ENCODE data around the gene CNNM4.

CNNM4 gene

DNA sequence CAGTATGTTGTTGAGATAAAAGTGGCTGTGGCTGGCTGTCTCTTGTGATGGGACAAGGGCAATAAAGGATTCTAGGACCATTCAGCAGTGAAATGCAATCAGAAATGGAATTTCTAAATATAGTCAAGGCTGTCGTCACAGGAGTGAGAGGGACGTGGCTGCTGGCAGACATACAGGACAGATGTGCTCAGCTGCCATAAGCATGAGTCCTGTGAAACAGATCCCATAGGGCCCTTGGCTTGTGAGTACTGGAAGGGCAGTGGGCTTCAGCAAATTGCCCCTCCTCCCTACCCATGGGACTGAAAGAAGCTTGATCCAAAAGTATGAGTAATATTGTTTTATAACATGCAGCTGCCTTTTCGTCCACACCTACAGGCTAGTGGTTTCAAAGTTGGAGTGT, 51.2 kb downstream of the CNNM4 start:
- H3K27ac ChIP-seq: no peak overlapping the region
- TF ChIP-seq, protein P1, sequence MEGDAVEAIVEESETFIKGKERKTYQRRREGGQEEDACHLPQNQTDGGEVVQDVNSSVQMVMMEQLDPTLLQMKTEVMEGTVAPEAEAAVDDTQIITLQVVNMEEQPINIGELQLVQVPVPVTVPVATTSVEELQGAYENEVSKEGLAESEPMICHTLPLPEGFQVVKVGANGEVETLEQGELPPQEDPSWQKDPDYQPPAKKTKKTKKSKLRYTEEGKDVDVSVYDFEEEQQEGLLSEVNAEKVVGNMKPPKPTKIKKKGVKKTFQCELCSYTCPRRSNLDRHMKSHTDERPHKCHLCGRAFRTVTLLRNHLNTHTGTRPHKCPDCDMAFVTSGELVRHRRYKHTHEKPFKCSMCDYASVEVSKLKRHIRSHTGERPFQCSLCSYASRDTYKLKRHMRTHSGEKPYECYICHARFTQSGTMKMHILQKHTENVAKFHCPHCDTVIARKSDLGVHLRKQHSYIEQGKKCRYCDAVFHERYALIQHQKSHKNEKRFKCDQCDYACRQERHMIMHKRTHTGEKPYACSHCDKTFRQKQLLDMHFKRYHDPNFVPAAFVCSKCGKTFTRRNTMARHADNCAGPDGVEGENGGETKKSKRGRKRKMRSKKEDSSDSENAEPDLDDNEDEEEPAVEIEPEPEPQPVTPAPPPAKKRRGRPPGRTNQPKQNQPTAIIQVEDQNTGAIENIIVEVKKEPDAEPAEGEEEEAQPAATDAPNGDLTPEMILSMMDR (conservative IDR thresholded peaks at IDR 0.05): no peak
- TF ChIP-seq ZFX (IDR thresholded peaks at IDR 0.05): no peak

DNA sequence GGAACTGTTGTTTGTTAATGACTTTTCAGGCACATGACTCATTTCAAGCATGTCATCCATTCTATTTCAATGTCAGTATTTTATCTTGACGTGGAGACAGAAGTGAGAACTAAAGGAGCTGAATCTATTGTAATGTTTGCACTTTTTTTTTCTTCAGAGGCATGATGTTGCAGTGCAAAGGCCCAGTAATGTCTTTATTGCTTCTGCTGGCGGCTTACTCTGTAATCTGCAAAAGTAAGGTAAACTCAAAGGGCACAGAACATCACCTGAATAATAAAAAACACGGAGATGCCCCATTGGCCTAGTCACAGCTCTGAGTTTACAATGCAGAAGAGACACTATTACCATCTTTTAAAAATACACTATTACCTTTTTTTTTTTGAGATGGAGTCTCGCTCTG, 53.0 kb downstream of the CNNM4 start:
- no peak for TF ChIP-seq ZFX (IDR thresholded peaks at IDR 0.05)
- TF ChIP-seq, protein P1 (conservative IDR thresholded peaks at IDR 0.05): no peak
- H3K27ac ChIP-seq: no peak overlapping the region

DNA sequence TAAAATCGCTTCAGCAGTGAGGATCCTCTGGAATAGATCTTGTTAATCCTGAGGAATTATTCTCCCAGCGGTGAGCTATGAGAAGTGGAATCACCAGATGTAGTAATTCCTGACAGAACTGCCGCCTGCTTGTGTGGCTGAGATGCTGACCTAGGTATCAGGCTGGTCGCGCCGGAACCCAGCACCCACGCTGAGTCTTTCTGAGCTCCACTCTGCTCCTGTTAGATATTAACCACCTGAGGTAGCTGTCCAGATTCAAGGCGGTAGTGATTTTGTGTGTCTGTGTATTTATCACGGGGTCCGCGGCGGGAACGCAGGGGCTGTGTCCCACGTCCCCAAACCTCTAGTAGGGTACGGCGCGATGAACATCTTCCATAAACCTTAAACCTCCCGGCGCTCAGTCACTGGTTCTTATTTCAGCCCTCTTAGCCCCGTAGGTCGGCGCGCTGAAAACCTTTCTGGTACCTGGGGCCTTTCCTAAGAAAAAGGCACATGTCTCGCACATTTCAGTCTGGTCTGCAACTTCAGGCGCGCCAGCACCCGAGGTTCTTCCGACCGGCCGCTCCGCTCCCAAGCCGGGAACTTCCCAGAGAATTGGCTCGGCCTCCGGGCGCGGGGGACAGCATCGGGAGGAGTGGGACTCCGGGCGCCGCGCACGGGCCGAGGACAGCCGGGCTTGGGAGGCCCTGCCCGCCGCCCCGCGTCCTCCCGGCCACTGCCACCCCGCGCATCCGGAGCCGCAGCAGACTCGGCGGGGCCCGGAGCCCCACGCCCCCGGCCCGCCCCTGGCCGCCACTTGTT, 54.8 kb downstream of the CNNM4 start:
- H3K27ac ChIP-seq: peak overlapping the region; percentile 90
- TF ChIP-seq, protein P1 (conservative IDR thresholded peaks at IDR 0.05): no peak

DNA sequence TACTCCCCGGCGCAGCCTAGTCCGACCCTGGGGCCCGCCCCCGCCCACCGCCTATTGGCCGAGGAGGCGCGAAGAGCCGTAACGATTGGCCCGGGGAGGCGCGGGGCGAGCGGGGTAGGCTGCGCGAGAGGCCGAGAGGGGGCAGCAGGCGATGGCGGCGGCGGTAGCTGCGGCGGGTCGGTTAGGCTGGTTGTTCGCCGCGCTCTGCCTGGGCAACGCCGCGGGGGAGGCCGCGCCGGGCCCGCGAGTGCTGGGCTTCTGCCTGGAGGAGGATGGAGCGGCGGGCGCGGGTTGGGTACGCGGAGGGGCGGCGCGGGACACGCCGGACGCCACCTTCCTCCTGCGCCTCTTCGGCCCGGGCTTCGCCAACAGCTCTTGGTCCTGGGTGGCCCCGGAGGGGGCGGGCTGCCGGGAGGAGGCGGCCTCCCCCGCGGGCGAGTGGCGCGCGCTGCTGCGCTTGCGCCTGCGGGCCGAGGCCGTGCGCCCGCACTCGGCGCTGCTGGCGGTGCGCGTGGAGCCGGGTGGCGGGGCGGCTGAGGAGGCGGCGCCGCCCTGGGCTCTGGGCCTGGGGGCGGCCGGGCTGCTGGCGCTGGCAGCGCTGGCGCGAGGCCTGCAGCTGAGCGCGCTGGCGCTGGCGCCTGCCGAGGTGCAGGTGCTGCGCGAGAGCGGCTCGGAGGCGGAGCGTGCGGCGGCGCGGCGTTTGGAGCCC, 55.6 kb downstream of the CNNM4 start, which contains the start of gene CNNM3:
Gene CNNM3, plus strand, starts transcription at position 142 of the 709 bp plus-strand sequence. Its CDS starts 10 bp downstream, at position 152.
- TF ChIP-seq ZFX (IDR thresholded peaks at IDR 0.05): peak; percentile 50
- TF ChIP-seq, protein P1 (conservative IDR thresholded peaks at IDR 0.05): peak; percentile 63
- peak within 1 kb of the TSS; percentile 90 for H3K27ac ChIP-seq

DNA sequence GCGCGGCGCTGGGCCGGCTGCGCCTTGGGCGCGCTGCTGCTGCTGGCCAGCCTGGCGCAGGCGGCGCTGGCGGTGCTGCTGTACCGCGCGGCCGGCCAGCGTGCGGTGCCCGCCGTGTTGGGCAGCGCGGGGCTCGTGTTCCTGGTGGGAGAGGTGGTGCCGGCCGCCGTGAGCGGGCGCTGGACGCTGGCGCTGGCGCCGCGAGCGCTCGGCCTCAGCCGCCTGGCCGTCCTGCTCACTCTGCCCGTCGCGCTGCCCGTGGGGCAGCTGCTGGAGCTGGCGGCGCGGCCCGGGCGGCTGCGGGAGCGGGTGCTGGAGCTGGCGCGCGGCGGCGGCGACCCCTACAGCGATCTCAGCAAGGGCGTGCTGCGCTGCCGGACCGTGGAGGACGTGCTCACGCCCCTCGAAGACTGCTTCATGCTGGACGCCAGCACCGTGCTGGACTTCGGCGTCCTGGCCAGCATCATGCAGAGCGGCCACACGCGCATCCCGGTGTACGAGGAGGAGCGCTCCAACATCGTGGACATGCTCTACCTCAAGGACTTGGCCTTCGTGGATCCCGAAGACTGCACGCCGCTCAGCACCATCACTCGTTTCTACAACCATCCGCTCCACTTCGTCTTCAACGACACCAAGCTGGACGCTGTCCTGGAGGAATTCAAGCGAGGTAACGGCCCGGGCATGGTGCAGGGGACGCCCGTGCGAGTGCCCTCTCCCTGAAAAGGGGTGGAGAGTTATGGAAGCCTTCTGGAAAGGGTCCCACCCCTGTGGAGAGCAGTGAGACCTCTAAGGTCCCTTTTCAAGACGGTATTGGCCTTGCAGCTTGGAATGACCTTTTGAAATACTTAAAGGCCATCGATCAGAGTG, 56.4 kb downstream of the CNNM4 start:
- peak overlapping the region; percentile 90 for H3K27ac ChIP-seq
- peak; percentile 27; the same call in 1 of the 2 replicates for TF ChIP-seq ZFX (IDR thresholded peaks at IDR 0.05)
- TF ChIP-seq, protein P1 (conservative IDR thresholded peaks at IDR 0.05): no peak

DNA sequence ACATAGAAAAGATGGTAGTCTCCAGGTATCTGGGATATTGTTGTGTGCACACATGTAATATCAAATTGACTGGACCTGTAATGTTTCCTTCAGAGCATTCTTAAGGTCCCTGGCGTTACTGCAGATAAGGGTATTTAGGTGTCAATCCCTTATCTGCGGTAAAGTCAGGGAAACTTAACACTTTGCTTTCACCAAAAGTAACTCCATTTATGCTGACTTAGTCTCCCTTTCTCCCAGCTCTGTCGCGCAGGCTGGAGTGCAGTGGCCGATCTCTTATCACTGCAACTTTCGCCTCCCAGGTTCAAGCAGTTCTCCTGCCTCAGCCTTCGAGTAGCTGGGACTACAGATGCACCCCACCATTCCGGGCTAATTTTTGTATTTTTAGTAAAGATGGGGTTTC, 57.2 kb downstream of the CNNM4 start:
- H3K27ac ChIP-seq: peak overlapping the region; percentile 90
- TF ChIP-seq ZFX (IDR thresholded peaks at IDR 0.05): no peak
- TF ChIP-seq, protein P1 (conservative IDR thresholded peaks at IDR 0.05): no peak
